ENCODE data around the gene UTP11.
"Not testable (repeated sequence)": the region's sequence is repeated elsewhere in the genome, so short reads cannot be mapped to it uniquely, and the experiment has no call there.

Gene UTP11, protein sequence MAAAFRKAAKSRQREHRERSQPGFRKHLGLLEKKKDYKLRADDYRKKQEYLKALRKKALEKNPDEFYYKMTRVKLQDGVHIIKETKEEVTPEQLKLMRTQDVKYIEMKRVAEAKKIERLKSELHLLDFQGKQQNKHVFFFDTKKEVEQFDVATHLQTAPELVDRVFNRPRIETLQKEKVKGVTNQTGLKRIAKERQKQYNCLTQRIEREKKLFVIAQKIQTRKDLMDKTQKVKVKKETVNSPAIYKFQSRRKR

DNA sequence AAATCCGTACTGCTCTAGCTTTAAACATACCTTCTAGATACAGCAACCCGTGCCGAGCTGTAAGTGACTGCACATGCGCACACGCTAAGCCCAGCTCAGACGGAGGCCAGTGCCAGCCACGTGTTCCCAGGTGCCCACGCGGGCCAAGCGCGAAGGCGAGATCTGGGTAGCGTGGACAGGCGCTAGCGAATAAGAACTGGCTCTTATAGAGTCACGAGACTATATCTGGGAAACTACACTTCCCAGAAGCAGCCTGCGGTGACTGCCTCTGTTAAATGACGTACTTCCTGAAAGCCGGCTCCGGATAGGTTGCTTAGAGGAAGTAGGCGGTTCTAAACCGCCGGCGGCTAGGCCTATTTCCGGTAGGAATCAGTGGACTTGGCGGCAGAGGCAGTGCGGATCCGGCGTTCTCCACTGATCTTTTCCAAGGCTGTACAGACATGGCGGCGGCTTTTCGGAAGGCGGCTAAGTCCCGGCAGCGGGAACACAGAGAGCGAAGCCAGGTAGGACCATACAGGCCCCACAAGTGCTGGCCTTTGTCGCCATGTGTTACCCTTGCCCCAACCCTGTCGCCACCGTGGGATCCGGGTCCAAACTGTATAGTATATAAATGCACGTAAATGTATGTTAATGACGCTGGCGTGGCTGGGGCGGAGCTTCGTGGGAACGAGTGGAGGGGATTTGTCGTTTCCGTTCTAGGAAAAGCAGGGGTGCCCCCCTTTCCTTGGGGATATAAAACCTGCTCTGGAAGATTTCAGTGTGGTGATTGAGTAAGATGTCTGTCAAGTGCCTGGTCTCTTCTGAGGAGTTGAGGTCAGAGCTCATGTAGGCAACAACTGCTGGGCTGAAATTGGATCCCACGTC lies at the start of gene UTP11:
TSS of gene UTP11 (plus strand) at position 372 of the 864 bp plus-strand sequence. CDS start at position 441, 69 bp downstream.
- peak; percentile 81 to 92 (median 87) for DNase-seq (ENCODE audit: low read depth in 2 of 3, low spot score in 1 of 3)

DNA sequence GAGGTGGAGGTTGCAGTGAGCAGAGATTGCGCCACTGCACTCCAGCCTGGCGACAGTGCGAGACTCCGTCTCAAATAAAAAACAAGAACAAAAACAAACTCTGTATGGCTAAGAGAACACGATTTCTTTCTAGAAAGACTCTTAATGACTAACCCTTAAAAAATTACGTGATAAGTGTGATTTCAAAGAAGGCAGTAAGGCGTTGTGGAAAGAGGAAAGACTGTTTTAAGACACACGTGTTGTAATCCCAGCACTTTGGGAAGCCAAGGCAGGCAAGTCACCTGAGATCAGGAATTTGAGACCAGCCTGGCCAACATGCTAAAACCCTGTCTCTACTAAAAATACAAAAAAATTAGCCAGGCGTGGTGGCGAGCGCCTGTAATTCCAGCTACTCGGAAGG lies 48.4 kb upstream of the UTP11 start:
- not testable (repeated sequence) for DNase-seq (ENCODE audit: low read depth in 2 of 3, low spot score in 1 of 3)

DNA sequence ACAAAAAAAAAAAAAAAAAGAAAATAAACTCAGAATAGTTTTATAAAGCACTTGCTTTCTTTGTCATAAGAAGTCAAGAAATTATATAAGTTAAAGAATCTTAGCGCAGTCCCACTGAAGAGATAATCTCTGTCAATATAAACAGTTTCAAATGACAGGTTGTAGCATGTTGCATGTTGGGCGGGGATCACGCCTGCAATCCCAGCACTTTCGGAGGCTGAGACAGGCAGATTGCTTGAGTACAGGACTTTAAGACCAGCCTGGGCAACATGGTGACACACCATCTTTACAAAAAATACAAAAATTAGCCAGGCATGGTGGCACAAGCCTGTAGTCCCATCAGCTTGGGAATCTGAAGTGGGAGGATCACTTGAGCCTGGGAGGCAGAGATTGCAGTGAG lies 47.2 kb upstream of the UTP11 start:
- DNase-seq (ENCODE audit: low read depth in 2 of 3, low spot score in 1 of 3): no peak

- DNase-seq (ENCODE audit: low read depth in 2 of 3, low spot score in 1 of 3): not testable (repeated sequence)
Observed at GRCh38 chr1:37973684-37974083, 38.9 kb upstream of the UTP11 start.

GRCh38 chr1:37974567-37974966 lies 38.0 kb upstream of the UTP11 start:
- DNase-seq (ENCODE audit: low read depth in 2 of 3, low spot score in 1 of 3): no peak

DNA sequence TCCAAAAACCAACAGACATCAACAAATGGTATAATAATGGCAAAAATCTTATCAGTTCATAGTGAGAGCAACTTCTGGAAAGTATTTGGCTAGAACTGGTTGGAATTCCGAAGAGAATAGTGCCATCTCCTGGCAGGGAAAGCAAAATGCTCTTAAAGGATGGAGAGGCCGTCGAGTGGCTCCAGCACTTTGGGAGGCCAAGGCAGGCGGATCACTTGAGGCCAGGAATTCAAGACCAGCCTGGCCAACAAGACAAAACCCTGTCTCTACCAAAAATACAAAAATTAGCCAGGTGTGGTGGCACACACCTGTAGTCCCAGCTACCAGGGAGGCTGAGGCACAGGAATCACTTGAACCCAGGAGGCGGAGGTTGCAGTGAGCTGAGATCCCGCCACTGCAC lies 37.5 kb upstream of the UTP11 start:
- not testable (repeated sequence) for DNase-seq (ENCODE audit: low read depth in 2 of 3, low spot score in 1 of 3)

DNA sequence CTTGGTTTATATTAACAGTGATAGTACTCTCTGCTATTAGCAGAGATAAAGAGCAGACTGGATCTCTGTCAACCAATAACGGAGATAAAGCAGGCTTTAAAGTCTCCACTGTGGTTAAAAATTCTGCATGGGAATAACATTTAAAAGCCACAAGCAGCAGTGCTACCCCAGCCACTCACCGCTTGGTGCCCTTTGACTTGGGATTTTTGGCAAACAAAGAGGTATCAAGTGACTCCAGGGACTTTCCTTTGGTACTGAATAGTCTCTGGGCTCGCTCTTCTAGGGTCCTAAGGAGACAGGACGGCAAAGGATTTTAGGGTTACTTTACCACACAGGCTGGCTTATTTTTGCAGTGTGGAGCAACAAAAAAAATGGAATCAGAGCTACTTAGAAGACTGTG lies 34.0 kb upstream of the UTP11 start:
- DNase-seq (ENCODE audit: low read depth in 2 of 3, low spot score in 1 of 3): no peak

GRCh38 chr1:37983546-37983945 lies 29.0 kb upstream of the UTP11 start:
- DNase-seq (ENCODE audit: low read depth in 2 of 3, low spot score in 1 of 3): no peak

- DNase-seq (ENCODE audit: low read depth in 2 of 3, low spot score in 1 of 3): no peak
Observed at GRCh38 chr1:37987679-37988078, 24.9 kb upstream of the UTP11 start.

DNA sequence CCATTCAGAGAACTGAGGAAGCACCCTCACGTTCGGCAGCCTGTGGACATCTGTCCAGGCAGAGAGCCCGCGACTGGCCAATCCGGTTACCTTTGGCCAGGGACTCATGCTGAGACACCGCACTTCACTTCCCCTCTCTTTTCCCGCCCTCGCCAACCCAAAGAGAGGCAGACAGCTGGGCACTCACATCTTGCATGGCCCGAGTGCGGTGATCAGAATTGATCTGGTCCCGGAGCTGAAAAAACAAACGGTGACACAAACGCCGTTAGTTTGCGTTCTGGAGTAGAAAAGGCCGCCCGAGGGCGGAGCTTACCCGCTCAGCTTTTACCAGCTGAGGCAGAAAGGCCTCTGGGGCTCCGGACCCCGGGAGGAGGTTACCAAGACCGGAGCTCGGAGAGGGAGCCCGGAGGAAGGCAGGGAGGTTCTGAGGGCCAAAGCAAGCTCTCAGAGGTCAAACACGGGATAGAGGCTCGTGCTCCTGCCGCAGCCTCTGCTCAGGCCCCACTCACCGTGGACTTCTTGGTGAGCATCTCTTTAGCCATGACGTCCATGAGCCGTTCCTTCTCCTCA lies 23.1 kb upstream of the UTP11 start:
- DNase-seq (ENCODE audit: low read depth in 2 of 3, low spot score in 1 of 3): peak in 1 of 3 donors; percentile 28

- DNase-seq (ENCODE audit: low read depth in 2 of 3, low spot score in 1 of 3): no peak
Observed at GRCh38 chr1:37994886-37995566, 17.5 kb upstream of the UTP11 start.

- peak in 1 of 3 donors; percentile 44 for DNase-seq (ENCODE audit: low read depth in 2 of 3, low spot score in 1 of 3)
Observed at GRCh38 chr1:37995751-37996345, 16.7 kb upstream of the UTP11 start.

DNA sequence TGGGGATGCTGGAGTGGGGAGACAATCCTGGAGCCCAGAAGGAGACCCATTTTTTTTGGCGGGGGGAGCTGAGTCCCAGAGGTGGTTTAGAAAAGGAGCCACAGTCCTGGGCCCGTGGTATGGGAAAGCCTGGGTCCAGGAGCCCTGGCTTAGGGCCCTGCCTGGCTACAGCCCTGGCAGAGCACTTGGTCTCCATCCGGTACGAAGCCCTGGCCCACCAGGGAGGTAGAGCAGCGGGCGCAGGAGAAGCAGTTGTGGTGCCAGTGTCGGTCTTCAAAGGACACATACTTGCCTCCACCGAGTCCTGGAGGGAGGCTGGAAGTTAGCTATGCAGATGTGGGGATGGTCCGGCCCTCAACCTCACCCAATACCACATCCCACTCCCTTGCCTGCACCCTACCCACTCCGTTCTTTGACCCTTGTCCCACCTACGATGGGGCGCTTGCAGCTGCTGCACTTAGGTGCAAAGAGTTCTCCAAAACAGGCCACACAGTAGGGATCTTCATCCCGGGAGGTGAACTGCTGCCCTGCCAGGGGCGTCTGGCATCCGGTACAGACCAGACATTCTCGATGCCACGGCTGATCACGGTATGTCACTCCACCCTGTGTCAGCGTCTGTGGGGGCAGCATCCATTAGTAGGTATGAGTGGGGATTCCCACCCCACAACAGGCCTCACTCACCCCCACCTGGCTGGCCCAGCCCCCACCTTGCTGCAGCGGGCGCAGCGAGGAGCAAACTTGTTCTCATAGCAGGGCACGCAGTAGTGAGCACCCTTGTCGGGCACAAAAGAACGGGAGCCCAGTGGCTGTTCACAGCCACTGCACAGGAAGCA lies 15.1 kb upstream of the UTP11 start:
- no peak for DNase-seq (ENCODE audit: low read depth in 2 of 3, low spot score in 1 of 3)

- no peak for DNase-seq (ENCODE audit: low read depth in 2 of 3, low spot score in 1 of 3)
Observed at GRCh38 chr1:37998089-37998808, 14.3 kb upstream of the UTP11 start.

DNA sequence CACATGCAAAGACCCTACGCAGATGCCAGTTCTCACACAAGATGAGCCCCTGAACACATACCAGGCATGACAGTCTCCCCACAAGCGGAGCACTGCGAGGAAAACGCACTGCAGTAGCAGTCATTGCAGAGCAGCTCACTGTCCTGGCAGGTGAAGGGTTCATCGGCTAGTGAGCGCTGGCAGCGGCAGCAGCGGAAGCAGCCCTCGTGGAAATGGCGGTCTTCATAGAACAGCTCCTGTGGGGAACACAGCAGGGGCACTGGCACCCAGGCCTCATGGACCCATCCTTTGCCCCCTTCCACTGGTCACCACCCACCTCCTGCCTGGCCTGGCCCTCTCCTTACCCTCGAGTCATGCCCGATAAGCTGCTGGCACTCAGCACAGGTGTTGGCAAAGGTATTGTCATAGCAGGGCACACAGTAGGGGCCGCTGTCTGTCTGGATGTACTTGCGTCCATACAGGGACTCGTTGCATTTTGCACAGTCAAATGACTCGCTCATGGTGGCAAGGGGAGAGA lies 13.6 kb upstream of the UTP11 start:
- no peak for DNase-seq (ENCODE audit: low read depth in 2 of 3, low spot score in 1 of 3)

DNA sequence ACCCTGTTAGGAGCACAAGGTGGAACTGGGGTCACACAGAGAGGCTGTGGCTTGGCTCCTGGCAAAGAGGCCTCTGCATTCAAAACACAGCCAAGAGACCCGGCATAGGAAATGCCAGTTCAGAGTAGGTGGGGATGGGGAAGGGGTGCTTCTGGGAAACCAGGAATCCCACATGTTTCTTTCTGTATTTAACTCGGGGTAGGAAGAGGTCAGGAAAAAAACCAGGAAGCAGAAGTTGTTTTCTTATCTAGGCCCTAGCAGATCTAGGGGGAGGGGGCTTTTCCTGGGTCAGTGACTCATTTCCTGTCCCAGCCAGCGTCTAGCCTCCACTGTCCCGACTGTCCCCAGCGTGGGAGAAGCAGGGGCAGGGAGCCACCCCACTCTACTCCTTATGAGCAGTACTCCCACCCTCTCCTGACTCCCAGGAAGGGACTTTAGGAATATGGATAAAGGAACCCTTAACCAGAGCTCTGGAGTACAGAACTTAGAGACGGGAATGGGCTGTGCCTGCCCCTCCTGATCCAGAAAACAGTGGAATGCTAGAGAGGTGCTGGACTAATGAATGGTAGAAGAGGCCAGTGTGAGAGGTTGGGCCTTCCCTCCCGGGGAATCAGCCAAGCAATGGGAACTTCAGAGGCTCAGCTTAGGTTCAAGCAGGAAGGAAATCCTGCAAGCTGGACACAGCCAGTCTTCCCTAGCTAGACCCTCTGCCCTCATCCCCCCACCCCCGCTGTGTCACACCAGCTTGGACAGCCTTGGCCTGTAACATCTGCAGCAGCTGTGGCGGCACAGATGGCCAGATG lies 12.9 kb upstream of the UTP11 start:
- DNase-seq (ENCODE audit: low read depth in 2 of 3, low spot score in 1 of 3): no peak

DNA sequence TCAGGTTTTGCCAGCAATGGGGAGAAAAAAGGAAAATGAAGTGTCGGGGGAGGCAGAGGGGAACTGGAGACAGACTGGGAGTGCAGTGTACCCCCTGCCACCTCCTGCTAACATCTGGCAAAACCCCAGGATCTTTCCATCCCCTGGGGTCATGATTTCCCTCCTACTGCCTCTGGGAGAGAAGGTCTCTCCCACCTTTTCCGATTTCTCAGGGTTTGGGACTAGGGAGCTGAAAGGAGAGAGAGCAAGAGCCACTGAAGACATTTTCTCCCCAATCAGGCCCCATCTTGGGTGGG lies 12.4 kb upstream of the UTP11 start:
- DNase-seq (ENCODE audit: low read depth in 2 of 3, low spot score in 1 of 3): no peak

DNA sequence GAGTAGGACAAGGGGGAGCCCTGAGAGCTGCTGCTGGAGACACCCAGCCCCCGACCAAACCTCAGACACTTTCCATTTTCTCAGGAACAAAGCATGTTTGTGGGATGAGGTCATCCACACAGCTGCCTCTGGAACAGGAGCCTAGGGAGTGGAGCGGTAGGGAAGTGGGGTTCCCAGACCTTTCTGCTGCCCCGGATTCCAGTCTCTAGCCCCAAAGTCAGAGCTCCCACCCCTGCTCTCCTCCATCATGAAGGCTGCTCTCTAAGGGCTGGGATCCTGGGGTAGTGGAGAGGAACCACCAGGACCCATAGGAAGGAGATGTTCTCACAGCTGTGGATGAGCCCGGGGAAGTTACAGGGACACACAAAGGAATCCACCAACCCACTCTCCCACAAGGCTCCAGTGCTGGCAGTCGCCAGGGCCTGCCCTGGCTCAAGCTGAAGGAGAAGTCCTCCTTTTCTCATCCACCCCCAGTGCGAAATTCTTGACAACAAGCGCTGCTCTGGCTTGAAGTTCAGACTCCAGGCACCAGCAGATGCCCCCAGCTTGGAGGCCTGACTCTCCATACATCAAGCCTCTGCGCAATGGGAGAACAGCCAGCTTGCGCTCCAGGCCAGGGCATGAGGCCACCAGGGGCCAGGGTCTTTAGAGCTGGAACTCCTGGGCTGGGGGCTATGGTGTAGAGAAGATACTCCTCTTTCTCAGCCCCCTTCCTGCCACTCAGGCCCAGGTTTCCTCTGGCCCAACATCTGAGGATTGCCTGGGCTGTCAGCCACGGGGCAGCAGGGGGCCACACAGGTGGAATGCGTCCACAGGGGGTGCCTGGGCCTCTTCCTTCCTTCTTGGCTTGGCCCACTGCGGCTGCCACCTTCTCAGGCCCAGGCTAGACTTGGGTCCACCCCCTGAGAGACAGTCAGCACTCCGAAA lies 11.7 kb upstream of the UTP11 start:
- no peak for DNase-seq (ENCODE audit: low read depth in 2 of 3, low spot score in 1 of 3)

Measured in stimulated activated CD4-positive, alpha-beta T cell treated with anti-CD3 and anti-CD28 coated beads, Interleukin-12 subunit alpha, Interleukin-12 subunit beta, amount 100 ng/mL, for 48 hours (primary cell).